HG03039 (cell line): ENCODE data around the gene PALM.
"Not testable (repeated sequence)": the region's sequence is repeated elsewhere in the genome, so short reads cannot be mapped to it uniquely, and the experiment has no call there.

Experiments used
- ATAC-seq: cut with Tn5 transposase; IDR thresholded peaks from one replicate; pipeline ENCODE4 v1.9.1; 2021; ENCODE audit warnings: mild to moderate bottlenecking, moderate library complexity; ENCODE audit not compliant: unreplicated experiment

Gene PALM

GRCh38 chr19:708154-709143, at the start of gene PALM:
TSS of gene PALM (plus strand) at chr19:708935. CDS start at chr19:709147, 212 bp downstream.
- ATAC-seq = no peak

- no peak for ATAC-seq
Observed at GRCh38 chr19:660793-661426, 47.8 kb upstream of the PALM start.

GRCh38 chr19:661427-662196, 47.1 kb upstream of the PALM start:
- no peak for ATAC-seq

GRCh38 chr19:662207-662961, 46.4 kb upstream of the PALM start:
- peak; percentile 13 for ATAC-seq

GRCh38 chr19:662962-663681, 45.6 kb upstream of the PALM start, which contains the start of gene RNF126:
TSS of gene RNF126 (minus strand) at chr19:663214. CDS start at chr19:663121, 93 bp downstream.
- peak; percentile 47 for ATAC-seq

- no peak for ATAC-seq
Observed at GRCh38 chr19:663682-664117, 45.0 kb upstream of the PALM start.

- no peak for ATAC-seq
Observed at GRCh38 chr19:664913-665443, 43.8 kb upstream of the PALM start.

GRCh38 chr19:666985-667573, 41.7 kb upstream of the PALM start:
- ATAC-seq = not testable (repeated sequence)

GRCh38 chr19:668675-669434, 39.9 kb upstream of the PALM start:
- not testable (repeated sequence) for ATAC-seq

GRCh38 chr19:670609-671075, 38.1 kb upstream of the PALM start:
- ATAC-seq = no peak

- no peak for ATAC-seq
Observed at GRCh38 chr19:674282-675151, 34.2 kb upstream of the PALM start.

- ATAC-seq = no peak
Observed at GRCh38 chr19:676007-676338, 32.8 kb upstream of the PALM start.

GRCh38 chr19:676339-677105, 32.2 kb upstream of the PALM start, which contains the start of gene FSTL3:
TSS of gene FSTL3 (plus strand) at chr19:676392. CDS start at chr19:676424, 32 bp downstream.
- no peak for ATAC-seq

- ATAC-seq = no peak
Observed at GRCh38 chr19:677201-677600, 31.5 kb upstream of the PALM start.

- ATAC-seq = no peak
Observed at GRCh38 chr19:677601-678436, 30.9 kb upstream of the PALM start.
